8988T (cell line): ENCODE results near the gene EPS15.
"Not testable (repeated sequence)": the region's sequence is repeated elsewhere in the genome, so short reads cannot be mapped to it uniquely, and the experiment has no call there.

Experiments
- DNase-seq: peaks from one replicate; pipeline ENCODE4 v3.0.0; 2011

Gene EPS15

DNA sequence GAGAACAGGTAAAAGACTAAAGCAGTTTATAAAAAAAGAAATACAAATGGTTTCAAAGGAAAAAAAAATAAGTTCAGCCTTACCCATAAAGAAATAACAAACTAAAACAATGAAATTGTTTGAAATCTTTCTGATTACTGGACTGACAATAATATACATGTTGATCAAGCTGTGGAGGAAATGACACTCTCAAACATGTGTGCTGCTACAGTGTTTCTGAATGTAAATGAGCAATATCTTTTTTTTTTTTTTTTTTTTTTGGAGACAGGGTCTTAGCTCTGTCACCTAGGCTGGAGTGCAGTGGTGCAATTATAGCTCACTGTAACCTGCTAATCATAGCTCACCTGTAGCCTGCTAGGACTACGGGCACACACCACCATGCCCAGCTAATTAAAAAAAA, 6.5 kb downstream of the EPS15 start:
- no peak for DNase-seq

DNA sequence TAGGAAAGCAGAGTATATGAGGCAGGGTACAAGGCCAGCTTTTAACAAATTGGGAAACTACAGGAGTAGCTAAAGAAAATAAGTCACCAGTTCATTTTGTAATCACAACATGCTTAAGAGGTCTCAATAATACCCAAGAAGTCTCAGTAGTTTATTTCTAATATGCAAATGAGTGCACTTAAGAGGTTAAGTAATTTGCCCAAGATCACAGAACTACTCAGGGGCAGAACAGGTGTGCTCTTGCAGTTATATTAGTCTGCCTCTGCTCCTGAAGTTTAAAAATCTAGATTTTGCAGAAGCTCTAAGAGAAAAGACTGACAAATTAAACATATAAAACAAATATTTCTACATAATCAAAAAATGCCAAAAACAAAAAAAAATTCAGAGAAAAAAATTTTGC, 6.9 kb downstream of the EPS15 start:
- DNase-seq = no peak

DNA sequence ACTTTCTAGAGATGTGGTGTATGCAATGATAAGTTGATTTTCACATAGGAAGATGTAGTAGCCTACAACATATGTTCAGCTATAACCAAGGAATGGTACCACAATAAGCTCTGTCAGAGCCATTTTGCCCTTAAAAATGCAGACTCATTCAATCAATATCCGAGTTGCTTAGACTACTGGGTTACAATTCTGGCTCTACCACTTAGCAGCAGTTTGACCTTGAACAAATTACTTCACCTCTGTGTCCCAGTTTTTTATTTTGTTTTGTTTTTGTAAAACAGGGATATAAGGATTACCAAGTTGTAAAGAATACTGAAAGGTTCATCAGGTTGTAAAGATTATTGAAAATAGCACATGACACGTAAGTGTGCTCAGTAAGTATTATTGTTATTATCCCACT, 9.3 kb downstream of the EPS15 start:
- DNase-seq = no peak

GRCh38 chr1:51506537-51506936, 12.5 kb downstream of the EPS15 start:
- DNase-seq = no peak

DNA sequence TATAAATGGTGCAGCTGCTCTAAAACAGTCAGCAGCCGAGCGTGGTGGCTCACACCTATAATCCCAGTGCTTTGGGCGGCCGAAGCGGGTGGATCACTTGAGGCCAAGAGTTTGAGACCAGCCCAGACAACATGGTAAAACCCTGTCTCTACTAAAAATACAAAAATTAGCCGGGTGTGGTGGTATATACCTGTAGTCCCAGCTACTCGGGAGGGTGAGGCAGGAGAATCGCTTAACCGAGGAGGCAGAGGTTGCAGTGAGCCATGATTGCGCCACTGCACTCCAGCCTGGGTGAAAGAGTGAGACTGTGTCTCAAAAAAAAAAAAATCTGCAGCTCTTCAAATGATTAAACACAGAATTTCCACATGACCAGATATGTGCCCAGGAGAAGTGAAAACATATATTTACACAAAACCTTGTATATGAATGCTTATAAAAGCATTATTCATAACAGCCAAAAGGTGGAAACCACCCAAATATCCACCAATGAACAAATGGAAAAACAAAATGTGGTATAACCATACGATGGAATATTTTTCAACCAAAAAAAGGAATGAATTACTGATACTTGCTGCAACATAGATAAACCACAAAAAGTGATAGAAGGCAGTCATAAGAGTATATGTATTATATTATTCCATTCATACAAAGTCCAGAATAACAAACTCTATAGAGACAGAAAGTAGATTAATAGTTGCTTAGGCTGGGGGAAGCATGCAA, 14.1 kb downstream of the EPS15 start:
- no peak for DNase-seq

GRCh38 chr1:51501218-51501630, 17.8 kb downstream of the EPS15 start:
- DNase-seq = not testable (repeated sequence)

DNA sequence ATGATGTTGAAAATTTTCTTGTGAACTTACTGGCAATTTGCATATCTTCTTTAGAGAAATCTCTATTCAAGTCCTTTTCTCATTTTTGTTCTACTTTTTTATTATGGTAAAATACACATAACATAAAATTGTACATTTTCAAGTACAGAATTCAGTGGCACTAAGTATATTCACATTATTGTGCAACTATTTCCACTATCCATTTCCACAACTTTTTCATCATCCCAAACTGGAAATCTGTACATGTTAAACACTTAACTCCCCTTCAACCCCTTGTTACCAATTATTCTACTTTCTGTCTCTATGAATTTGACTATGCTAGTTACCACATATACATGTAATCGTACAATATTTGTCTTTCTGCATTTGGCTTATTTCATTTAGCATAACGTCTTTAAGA, 19.4 kb downstream of the EPS15 start:
- no peak for DNase-seq

DNA sequence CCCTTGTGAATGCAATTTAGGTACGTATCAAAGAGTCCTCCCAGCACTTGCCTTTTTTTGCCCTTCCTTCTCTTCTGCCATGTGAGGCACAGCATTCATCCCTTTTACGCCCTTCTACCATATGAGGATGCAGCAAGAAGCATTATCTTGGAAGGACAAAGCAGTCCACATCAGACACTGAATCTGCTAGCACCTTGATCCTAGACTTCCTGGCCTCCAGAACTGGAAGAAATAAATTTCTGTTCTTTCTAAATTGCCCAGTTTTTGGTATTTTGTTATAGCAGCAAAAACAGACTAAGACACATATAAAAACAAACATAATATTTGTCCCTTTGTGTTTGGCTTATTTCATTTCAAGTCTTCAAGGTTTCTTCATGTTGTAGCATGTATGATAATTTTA, 20.1 kb downstream of the EPS15 start:
- DNase-seq = no peak

GRCh38 chr1:51497340-51497739, 21.7 kb downstream of the EPS15 start:
- DNase-seq = no peak

GRCh38 chr1:51494138-51494830, 24.8 kb downstream of the EPS15 start:
- no peak for DNase-seq

GRCh38 chr1:51491166-51491981, 27.7 kb downstream of the EPS15 start:
- no peak for DNase-seq

- no peak for DNase-seq
Observed at GRCh38 chr1:51489472-51489871, 29.6 kb downstream of the EPS15 start.

- DNase-seq = no peak
Observed at GRCh38 chr1:51488372-51489050, 30.6 kb downstream of the EPS15 start.

GRCh38 chr1:51487628-51488027, 31.4 kb downstream of the EPS15 start:
- no peak for DNase-seq

GRCh38 chr1:51484591-51484990, 34.5 kb downstream of the EPS15 start:
- no peak for DNase-seq

DNA sequence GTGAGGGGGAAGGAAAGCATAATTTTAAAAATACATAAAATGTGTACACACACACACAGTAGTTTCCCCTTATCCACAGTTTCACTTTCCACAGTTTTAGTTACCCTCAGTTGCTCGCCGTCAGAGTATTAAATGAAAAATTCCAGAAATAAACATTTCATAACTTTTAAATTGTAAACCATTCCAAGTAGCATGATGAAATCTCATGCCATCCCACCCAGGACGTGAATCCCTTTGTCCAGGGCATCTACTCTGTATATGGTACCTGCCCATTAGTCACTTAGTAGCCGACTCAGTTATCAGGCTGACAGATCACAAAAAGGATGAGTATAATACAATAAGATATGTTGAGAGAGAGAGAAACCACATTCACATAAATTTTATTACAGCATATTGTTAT, 36.2 kb downstream of the EPS15 start:
- no peak for DNase-seq

DNA sequence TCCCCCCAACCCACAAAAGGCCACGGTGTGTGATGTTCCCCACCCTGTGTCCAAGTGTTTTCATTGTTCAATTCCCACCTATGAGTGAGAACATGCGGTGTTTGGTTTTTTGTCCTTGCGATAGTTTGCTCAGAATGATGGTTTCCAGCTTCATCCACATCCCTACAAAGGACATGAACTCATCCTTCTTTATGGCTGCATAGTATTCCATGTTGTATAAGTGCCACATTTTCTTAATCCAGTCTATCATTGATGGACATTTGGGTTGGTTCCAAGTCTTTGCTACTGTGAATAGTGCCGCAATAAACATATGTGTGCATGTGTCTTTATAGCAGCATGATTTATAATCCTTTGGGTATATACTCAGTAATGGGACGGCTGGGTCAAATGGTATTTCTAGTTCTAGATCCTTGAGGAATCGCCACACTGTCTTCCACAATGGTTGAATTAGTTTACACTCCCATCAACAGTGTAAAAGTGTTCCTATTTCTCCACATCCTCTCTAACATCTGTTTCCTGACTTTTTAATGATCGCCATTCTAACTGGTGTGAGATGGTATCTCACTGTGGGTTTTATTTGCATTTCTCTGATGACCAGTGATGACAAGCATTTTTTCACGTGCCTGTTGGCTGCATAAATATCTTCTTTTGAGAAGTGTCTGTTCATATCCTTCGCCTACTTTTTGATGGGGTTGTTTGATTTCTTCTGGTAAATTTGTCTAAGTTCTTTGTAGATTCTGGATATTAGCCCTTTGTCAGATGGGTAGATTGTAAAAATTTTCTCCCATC, 44.0 kb downstream of the EPS15 start:
- DNase-seq = not testable (repeated sequence)

DNA sequence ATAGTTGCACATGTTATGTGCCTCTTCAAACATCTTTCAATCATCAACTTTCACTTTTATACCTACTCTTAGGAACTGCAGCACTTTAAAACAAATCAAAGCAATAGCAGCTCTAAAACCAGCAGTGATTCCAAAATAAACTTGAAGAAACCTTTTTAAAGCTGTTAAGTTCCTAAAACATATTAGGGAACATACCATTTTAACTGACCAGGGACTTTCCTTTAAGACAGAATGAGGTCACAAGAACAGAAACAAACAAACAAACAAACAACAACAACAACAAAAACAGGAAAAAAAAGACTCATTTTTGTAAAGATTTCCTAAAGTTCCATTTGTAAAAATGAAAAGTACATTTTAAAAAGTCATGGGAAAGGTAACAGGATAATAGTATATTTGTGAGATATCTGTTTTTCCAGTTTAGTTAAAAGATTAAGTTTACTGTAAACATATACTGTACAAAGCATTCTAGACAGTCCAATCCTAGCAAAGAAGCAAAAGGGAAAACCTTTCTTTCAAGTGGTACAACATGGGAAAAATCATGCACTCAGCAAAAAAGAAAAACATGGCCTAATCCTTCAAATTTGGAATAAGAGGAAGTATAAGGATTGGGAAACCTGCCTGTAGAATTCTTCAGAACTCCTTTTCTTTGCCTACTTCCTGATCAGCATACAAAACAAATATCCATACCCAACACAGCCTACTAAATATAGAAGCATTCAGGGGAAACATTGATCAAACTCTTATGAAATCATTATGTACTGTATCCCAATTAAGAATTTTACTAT, 45.5 kb downstream of the EPS15 start:
- DNase-seq = no peak

DNA sequence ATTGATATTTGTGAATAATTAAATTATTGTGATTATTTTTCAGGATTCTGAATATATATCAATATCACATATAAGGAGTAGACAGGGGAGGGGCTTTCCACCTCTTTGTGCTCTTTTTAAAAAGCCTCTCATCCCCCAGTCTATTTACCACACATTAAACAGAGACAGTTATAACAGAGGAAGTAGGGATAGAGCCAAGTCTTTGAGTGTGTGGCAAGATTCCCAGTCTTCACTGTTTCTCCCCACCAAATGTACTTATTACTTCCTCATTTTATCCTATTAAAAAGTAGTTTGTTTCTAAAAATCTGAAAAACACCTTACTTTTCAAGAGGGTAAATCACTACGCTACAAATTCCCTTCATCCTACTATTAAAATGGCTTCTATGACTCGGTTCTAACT, 46.7 kb downstream of the EPS15 start:
- DNase-seq = no peak

DNA sequence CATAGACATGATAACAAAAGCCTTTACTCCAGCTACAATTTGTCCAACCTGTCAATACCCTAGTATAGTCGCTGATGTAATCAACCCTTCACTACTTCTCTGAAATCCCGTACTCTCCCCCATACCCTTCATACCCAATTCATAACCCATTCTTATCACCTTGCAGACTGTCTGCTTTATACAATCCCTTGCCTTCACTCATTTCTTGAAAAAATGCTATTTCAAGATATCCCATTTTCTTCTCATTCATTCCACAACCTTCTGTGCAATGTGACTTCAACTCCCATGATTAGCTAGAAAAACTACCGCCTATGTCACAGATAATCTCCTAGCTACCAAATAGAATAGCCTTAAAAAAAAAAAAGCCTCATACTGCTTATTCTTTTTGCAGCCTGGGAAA, 49.5 kb downstream of the EPS15 start:
- no peak for DNase-seq

- DNase-seq = no peak
Observed at GRCh38 chr1:51464828-51465227, 54.2 kb downstream of the EPS15 start.

- DNase-seq = no peak
Observed at GRCh38 chr1:51463561-51463960, 55.5 kb downstream of the EPS15 start.
